Panc1 (cell line): ENCODE data around the gene HAGH. TPM values are rescaled to one million over a fixed set of nuclear protein-coding genes. Genes with fewer than 3 reads are reported as not detected.

Experiments used
- ATAC-seq: fragments of 200-7000 bp; cut with Tn5 transposase; 2 replicates; pipeline ENCODE4 v1.9.1; 2020; ENCODE audit warnings: mild to moderate bottlenecking, moderate library complexity
- BruUV-seq: library from RNA; stranded (reverse); fragments of 400-500 nt; replicated peaks from 2 replicates; lab custom pipeline; 2021; lab: Mats Ljungman, UMichigan
- CTCF ChIA-PET: fragments of 300-600 bp; sonication (Branson Sonifier 250); formaldehyde crosslinking; loops from one replicate; lab custom pipeline; 2022; ENCODE audit warnings: antibody characterized with exemption; lab: Charles Lee
- POLR2A ChIA-PET: fragments of 300-600 bp; sonication (Branson Sonifier 250); formaldehyde crosslinking; loops from one replicate; lab custom pipeline; 2022; ENCODE audit warnings: antibody characterized with exemption; lab: Charles Lee
- DNase-seq: peaks from one replicate; pipeline ENCODE4 v3.0.0-alpha.2; 2010; ENCODE audit warnings: low read depth, low spot score
- H3K27ac ChIP-seq: 2 replicates; pipeline ENCODE4 v1.5.1; 2011; ENCODE audit warnings: mild to moderate bottlenecking, low read length, inconsistent platforms
- H3K27me3 ChIP-seq: fragments of 200-500 bp; sonication (Bioruptor generic); 2 replicates; pipeline ENCODE4 v1.6.0; 2014; ENCODE audit warnings: low read length, inconsistent platforms; ENCODE audit not compliant: control insufficient read depth, insufficient read depth
- H3K36me3 ChIP-seq: fragments of 200-500 bp; sonication (Bioruptor generic); 2 replicates; pipeline ENCODE4 v1.5.1; 2014; ENCODE audit warnings: inconsistent platforms, mild to moderate bottlenecking, low read length, moderate library complexity; ENCODE audit not compliant: control insufficient read depth, insufficient read depth
- H3K4me1 ChIP-seq: 2 replicates; pipeline ENCODE4 v1.5.1; 2011; ENCODE audit warnings: inconsistent platforms, mild to moderate bottlenecking, low read length, moderate library complexity; ENCODE audit not compliant: control insufficient read depth, insufficient read depth
- H3K4me3 ChIP-seq, 2 experiments: 2 replicates each; pipeline ENCODE4 v1.5.1; 2011 to 2012; ENCODE audit warnings: low read depth in 2 of 2, low read length in 2 of 2, mild to moderate bottlenecking in 2 of 2, inconsistent platforms in 1 of 2, moderate library complexity in 1 of 2
- H3K9me3 ChIP-seq: fragments of 200-500 bp; sonication (Bioruptor generic); 2 replicates; pipeline ENCODE4 v1.5.1; 2014; ENCODE audit warnings: low read depth, mild to moderate bottlenecking, inconsistent platforms, low read length, moderate library complexity; ENCODE audit not compliant: control insufficient read depth, insufficient read depth
- POLR2AphosphoS5 ChIP-seq: IDR thresholded peaks from 2 replicates; pipeline ENCODE4 v1.6.1; 2012; ENCODE audit warnings: mild to moderate bottlenecking, low read depth, low read length, moderate library complexity
- REST ChIP-seq, 2 experiments: IDR thresholded peaks; 2 replicates each; pipeline ENCODE4 v1.6.1; 2011 to 2012; ENCODE audit warnings: low read depth in 2 of 2, control low read depth in 1 of 2, low read length in 1 of 2, mild to moderate bottlenecking in 1 of 2, moderate library complexity in 1 of 2; ENCODE audit not compliant: insufficient read depth in 1 of 2
- SIN3A ChIP-seq: IDR thresholded peaks from 2 replicates; pipeline ENCODE4 v1.6.1; 2012; ENCODE audit warnings: low read depth, mild to moderate bottlenecking, low read length, moderate library complexity, borderline replicate concordance; ENCODE audit not compliant: insufficient read depth
- TCF7L2 ChIP-seq: IDR thresholded peaks from 2 replicates; pipeline ENCODE4 v1.6.1; 2011; ENCODE audit warnings: mild to moderate bottlenecking, low read depth, low read length, inconsistent platforms
- in situ Hi-C: cut with HindIII; loops from 2 replicates; pipeline ENCODE4 v1.10.0; 2016; ENCODE audit warnings: low sequenced_read_pairs, low pct_unique_long_range_greater_than_20kb
- intact Hi-C: fragments of 100-400 bp; cut with micrococcal nuclease; formaldehyde crosslinking; loops from one replicate; pipeline ENCODE4 v1.10.0; 2022; ENCODE audit not compliant: unreplicated experiment
- total RNA-seq: library from RNA; stranded (reverse); gene quantifications from one replicate; pipeline ENCODE4 v1.2.1, GENCODE V29; 2021; ENCODE audit not compliant: unreplicated experiment
- TF ChIP-seq, protein P1 (sequence below): fragments of 450-650 bp; IDR thresholded peaks from 2 replicates; pipeline ENCODE4 v1.5.1; 2017; ENCODE audit warnings: mild to moderate bottlenecking

The HAGH gene
- total RNA-seq, 1 experiment from 2014 or later, result 58.9 TPM

- POLR2A ChIA-PET, result interaction anchor here (0.5 kb wide), 1 partner anchor 8 kb away, joined by 9 read pairs; no protein-coding TSS in a partner anchor
- TF ChIP-seq POLR2AphosphoS5 (no peak), SIN3A (no peak), TCF7L2 (no peak), REST (IDR thresholded peaks at IDR 0.05; ENCODE audit: insufficient read depth in 1 of 2, low read depth in 2 of 2, low read length in 1 of 2) (no peak)
- TF ChIP-seq, protein P1, sequence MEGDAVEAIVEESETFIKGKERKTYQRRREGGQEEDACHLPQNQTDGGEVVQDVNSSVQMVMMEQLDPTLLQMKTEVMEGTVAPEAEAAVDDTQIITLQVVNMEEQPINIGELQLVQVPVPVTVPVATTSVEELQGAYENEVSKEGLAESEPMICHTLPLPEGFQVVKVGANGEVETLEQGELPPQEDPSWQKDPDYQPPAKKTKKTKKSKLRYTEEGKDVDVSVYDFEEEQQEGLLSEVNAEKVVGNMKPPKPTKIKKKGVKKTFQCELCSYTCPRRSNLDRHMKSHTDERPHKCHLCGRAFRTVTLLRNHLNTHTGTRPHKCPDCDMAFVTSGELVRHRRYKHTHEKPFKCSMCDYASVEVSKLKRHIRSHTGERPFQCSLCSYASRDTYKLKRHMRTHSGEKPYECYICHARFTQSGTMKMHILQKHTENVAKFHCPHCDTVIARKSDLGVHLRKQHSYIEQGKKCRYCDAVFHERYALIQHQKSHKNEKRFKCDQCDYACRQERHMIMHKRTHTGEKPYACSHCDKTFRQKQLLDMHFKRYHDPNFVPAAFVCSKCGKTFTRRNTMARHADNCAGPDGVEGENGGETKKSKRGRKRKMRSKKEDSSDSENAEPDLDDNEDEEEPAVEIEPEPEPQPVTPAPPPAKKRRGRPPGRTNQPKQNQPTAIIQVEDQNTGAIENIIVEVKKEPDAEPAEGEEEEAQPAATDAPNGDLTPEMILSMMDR, result no peak
- no peak for ATAC-seq
- no peak for DNase-seq
- Histone ChIP-seq H3K4me3 (no peak overlapping the region), H3K4me1 (peaks cover 4% of the 10 kb centered on the region), H3K36me3 (no peaks in the 10 kb centered on the region), H3K27ac (no peak overlapping the region), H3K9me3 (no peaks in the 10 kb centered on the region), H3K27me3 (no peaks in the 10 kb centered on the region)
- no TSS peak for BruUV-seq
- in situ Hi-C loops, result no loop called here
- CTCF ChIA-PET, result no interaction called here
- intact Hi-C loops, result no loop called here
Measured at GRCh38 chr16:1834096-1834495, 7.5 kb upstream of the HAGH start.

DNA sequence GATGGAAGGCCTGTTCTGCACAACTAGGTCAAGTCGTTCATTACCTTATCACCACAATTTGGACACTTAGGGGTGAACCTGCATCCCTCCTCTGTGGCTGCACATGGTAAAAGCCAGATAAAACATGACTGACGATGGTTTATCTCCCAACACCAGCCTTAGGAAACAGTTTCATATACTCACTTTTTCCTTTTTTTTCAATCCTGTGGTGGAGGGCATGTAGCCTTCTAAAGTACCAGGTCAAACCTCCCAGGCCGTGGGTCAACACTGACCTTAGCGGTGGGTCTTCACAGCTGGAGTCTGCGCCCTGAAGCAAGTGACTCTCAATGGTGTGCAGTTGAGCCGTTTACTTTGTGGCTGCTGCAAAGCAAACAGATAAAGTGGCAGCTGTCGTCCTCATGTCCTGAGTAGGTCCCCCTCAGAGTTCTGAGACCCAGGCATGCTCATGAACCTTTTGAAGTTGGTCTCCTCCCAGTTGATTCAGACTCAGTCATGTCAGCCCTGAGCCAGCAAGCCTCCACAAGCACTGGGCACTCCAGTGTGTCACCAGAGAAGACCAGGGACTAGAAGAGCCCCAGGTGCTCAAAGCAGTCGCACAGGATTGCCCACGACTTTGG, 6.3 kb upstream of the HAGH start:
- no peak overlapping the region for H3K27ac ChIP-seq
- ChIA-PET POLR2A (no interaction called here), CTCF (no interaction called here)
- H3K9me3 ChIP-seq, result no peaks in the 10 kb centered on the region
- DNase-seq (no peak), ATAC-seq (peak; percentile 73; the same call in 1 of the 2 replicates)
- H3K4me1 ChIP-seq, result peaks cover 7% of the 10 kb centered on the region
- TF ChIP-seq POLR2AphosphoS5 (no peak), REST (IDR thresholded peaks at IDR 0.05; ENCODE audit: insufficient read depth in 1 of 2, low read depth in 2 of 2, low read length in 1 of 2) (no peak), SIN3A (no peak), TCF7L2 (no peak)
- TF ChIP-seq, protein P1, result no peak
- no peaks in the 10 kb centered on the region for H3K27me3 ChIP-seq
- in situ Hi-C loops (no loop called here), intact Hi-C loops (no loop called here)
- BruUV-seq, result no TSS peak
- H3K36me3 ChIP-seq, result 0 out of 2 replicates have a peak, but pooled peaks cover 2% of the 10 kb centered on the region
- no peak overlapping the region for H3K4me3 ChIP-seq
